HG02884 (cell line): Measurements from ENCODE around the gene PLPP4.

ENCODE experiments used
- ATAC-seq: cut with Tn5 transposase; IDR thresholded peaks from one replicate; pipeline ENCODE4 v1.9.1; 2021; ENCODE audit warnings: mild to moderate bottlenecking, moderate library complexity; ENCODE audit not compliant: unreplicated experiment

PLPP4 gene

GRCh38 chr10:120572307-120572706 lies 115.3 kb downstream of the PLPP4 start:
- no peak for ATAC-seq

DNA sequence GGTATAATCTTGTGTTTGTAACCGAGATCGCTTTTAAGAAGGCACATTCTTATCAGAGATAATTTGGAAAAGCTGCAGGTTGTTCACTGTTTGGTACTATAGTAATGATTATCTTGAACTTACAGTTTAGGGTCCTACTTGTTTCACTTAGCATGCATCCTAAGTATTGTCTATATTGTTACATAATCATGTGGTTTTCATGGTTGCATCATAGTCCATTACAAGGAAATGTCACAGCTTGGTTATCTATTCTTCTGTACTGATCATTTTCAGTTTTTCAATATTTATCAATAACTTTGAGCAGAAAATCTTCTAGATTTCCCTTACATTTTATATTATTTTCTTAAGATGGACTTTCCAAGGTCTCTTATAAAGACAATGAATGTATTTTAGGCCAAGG lies 116.3 kb downstream of the PLPP4 start:
- no peak for ATAC-seq

DNA sequence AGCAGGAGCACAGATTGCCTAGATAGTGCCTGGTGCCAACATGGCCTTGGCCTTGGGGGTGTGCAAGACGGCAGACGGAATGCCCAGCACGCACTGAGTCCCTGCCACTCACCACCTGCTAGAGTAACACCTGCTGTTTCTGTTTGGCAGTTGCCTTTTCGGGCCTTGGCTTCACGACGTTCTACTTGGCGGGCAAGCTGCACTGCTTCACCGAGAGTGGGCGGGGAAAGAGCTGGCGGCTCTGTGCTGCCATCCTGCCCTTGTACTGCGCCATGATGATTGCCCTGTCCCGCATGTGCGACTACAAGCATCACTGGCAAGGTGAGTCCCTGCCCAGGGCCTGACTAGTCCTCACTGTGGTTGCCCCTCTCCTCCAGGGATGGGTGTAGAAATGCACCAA lies 118.0 kb downstream of the PLPP4 start:
- no peak for ATAC-seq

GRCh38 chr10:120575411-120575810 lies 118.4 kb downstream of the PLPP4 start:
- no peak for ATAC-seq

DNA sequence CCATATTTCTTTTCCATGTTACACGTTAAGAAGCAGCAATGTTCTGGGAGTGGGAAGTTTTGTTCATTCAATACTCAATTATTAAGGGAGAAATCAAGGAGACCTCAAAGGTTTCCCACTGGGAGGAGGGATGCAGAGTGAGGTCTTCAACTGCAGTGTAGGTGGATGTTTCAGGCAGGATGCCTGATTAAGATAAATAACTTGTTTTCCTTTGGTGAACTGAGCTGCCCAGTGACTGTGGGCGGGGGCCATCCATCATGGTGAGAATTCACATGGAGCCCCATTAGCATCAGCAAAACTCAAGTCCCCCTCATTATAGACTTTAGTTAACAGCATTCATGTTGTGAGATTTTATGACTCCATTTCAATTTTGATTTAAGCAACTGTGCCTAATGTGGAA lies 121.1 kb downstream of the PLPP4 start:
- ATAC-seq, result no peak

- no peak for ATAC-seq
These were observed 121.9 kb downstream of the PLPP4 start for GRCh38 chr10:120578890-120579289.

- no peak for ATAC-seq
These were observed 124.2 kb downstream of the PLPP4 start for GRCh38 chr10:120580918-120581895.

DNA sequence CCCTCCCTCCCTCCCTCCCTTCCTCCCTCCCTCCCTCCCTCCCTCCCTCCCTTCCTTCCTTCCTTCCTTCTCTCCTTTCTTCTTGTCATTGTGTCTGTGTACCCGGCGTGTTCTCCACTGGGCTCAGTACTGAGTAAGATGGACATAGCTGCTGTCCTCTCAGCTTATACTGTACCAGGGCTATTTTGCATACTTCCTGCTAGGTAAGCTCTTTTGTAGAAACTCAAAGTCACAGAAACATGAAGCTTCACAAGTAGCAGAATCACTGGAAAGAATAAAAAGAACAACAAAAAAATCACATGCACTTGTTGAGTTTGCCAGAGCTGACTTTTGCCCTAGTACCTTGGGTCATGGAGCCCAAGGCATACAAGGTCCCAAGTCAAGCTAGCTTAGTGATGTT lies 125.7 kb downstream of the PLPP4 start:
- ATAC-seq, result no peak

DNA sequence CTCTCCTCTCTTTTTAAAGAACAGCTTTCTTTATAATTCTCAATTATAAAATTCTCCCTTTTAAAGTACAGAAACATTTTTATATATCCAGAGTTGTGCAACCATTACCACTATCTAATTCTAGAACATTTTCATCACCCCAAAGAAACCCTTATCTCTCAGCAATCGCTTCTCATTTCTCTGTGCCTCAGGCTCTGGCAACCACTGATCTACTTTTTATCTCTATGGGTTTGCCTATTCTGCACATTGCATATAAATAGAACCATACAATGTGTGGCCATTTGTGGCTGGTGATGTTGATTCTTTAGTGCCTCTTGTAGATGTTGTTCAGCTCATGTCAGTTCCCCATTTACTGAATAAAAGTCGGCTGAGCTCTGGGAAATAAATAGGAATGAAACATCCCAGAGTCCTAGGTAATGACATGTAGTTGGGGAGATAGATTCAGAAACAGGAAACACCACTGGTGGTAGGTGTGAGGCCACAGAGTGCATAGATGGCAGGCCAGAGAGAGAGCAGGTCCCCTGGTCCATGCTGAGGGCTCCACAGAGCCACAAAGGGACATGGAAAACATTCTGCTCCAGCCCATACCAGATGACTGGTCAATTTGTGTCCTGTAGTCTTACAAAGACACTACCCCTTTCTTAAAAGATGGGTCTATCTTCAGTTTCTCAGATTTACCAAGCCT lies 126.5 kb downstream of the PLPP4 start:
- no peak for ATAC-seq

DNA sequence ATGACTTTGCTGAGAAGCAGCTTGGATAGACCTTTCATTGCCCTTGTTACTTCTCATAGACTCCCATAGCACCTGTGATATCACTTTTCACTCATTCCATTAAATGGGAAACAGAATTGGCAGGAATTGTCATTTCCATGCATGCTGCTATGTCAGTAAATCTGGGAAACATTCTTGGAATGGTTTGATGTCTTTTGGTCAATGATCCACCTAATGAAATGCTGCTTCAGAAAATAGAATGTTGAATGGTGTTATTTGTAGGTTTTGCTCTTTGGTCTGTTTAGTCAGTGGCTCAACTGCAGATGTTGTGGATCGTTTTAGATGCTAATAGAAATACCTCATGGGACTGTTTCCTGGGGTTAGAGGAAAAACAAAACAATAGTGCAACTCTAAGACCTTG lies 127.8 kb downstream of the PLPP4 start:
- no peak for ATAC-seq

- ATAC-seq, result no peak
These were observed 129.4 kb downstream of the PLPP4 start for GRCh38 chr10:120586471-120586872.

DNA sequence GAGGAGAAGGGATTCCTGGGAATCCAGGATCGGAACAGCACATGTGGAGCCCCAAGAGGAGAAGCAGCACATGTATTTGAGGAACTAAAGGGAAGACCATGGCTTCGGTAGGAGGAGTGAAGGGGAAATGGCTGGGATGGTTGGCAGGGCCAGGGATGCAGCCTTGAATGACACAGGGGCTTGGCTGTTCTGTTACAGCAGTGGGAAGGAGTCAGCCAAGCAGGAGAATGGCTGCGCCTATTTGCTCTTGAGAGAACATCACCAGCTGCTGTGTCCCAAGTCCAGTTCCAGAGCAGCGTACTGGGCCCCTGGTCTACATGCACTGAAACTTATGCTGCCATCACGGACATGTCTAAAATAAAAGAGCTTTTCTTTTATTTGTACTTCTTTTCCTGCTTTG lies 130.0 kb downstream of the PLPP4 start:
- no peak for ATAC-seq

DNA sequence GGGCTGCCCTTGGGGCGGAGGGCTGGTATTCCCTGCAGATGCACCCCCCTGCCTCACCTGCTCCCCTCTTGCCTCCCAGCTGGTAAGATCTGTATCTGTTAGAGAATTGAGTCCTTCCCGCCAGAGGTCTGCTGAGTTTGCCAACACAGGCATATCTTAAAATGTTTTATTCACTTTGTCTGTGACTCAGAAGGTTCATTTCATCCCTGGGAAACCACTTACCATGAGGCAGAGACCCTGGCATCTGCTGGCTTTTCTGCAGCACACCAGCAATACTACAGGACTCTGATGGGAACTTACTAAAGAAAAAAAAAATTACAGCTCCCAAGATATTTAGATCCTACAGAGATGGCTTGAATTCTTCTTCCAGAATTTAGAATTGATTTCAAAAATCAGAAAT lies 131.3 kb downstream of the PLPP4 start:
- ATAC-seq, result no peak

DNA sequence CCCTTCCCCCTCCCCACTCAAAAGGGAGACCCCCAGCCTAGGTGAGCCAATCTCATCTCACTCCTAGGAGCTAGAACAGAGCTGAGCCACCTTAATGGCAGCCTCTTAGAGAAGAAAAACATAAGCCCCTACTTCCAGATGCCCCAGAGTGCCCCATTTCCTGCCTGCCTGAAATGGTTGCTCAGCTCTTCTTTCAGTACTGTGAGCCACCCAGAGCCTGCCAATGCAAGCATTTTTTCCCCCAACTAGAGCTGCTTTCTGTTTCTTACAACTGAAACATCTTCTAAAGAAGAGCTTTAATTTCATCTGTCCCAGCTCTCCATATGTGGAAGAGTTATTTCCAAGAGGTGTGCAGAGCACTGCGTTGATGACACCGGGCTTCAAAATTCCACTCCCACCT lies 136.7 kb downstream of the PLPP4 start:
- ATAC-seq, result no peak

DNA sequence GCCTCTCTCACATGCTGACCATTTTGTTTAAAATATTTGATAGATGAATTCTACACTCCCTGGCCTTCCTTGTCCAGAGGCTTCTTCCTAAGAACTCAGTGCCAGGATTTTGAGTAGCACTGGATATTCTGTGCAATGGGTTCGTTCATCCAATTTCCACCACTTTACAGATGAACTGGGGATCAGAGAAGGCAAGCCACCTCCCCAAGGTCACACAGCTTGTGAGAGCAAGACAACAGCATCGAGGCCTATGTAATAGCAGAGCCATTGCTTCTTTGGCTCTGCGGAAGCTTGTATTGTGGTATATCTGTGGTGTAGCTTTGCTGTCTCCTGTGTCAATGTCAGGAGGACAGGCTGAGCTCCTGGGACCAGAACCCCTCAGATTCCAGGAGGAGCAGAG lies 140.9 kb downstream of the PLPP4 start:
- ATAC-seq, result no peak

DNA sequence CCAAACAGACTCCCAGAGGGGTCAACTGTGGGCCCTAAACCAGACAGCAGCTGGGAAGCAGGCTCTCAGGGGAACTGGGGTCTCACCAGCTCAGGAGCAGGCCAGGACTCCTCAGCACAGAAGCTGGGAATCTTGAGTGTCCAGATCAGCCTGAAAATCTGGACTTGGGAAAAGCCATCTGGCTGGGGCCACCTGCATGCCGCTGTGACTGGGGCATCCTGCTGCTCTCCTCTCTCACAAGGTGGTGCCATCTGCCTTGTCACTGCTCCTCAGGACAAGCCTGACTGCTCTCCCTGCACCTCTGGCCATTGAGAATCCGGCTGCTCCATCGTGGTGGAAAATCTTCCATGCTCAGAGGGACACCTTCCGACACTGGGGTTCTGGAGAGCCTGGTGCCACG lies 141.4 kb downstream of the PLPP4 start:
- no peak for ATAC-seq

DNA sequence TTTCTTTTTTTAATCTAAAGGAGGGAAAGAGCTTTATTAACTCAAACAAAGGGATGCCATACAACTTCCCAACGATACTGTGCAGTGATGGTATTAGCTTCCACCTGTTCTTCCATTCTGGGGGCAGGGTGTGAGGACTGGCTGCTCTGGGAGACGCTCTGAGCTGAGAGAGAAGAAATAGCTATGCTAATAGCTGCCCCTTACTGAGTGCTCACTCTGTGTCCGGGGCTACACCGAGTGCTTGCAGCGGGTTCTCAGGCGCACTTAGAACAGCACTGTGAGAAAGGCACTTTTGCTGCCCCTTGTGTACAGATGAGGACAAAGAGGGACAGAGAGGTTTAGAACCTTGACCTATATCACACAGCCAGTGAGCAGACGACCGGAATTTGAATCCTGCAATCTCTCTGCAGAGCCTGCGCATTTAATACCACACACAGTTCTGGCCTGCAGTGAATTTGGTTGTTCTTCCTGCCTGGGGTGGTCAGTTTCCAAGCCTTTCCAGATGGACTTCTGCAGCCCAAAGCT lies 142.2 kb downstream of the PLPP4 start:
- ATAC-seq, result no peak

- ATAC-seq, result no peak
These were observed 144.0 kb downstream of the PLPP4 start for GRCh38 chr10:120600871-120601649.

GRCh38 chr10:120601999-120602398 lies 145.0 kb downstream of the PLPP4 start:
- ATAC-seq, result no peak

GRCh38 chr10:120605410-120605809 lies 148.4 kb downstream of the PLPP4 start:
- no peak for ATAC-seq
